H9 (cell line): ENCODE data around the gene COQ8A. TPM values are rescaled to one million over a fixed set of nuclear protein-coding genes. Genes with fewer than 3 reads are reported as not detected.
A peak's percentile ranks its signal among the peaks of the same experiment; 100 is the strongest.

Experiments used
- DNase-seq: peaks from one replicate; pipeline ENCODE4 v3.0.0-alpha.2; 2017
- H2AFZ ChIP-seq: one replicate; pipeline ENCODE4 v1.6.1; 2013; ENCODE audit warnings: mild to moderate bottlenecking, low read length, control low read depth, moderate library complexity
- H2AK5ac ChIP-seq: 2 replicates; pipeline ENCODE4 v1.6.1; 2013; ENCODE audit warnings: low read length, control low read depth, mixed read lengths; ENCODE audit not compliant: insufficient read length
- H2BK120ac ChIP-seq: one replicate; pipeline ENCODE4 v1.6.1; 2013; ENCODE audit warnings: low read depth, mild to moderate bottlenecking, low read length, control low read depth, inconsistent platforms; ENCODE audit not compliant: poor library complexity, severe bottlenecking
- H2BK12ac ChIP-seq: 2 replicates; pipeline ENCODE4 v1.6.1; 2013; ENCODE audit warnings: low read length, control low read depth, mixed read lengths, low read depth; ENCODE audit not compliant: insufficient read length
- H2BK15ac ChIP-seq: 2 replicates; pipeline ENCODE4 v1.6.1; 2013; ENCODE audit warnings: low read depth, low read length, control low read depth
- H2BK20ac ChIP-seq: one replicate; pipeline ENCODE4 v1.6.1; 2013; ENCODE audit warnings: low read depth, mild to moderate bottlenecking, low read length, control low read depth, inconsistent platforms; ENCODE audit not compliant: poor library complexity, severe bottlenecking
- H2BK5ac ChIP-seq: 2 replicates; pipeline ENCODE4 v1.6.1; 2013; ENCODE audit warnings: low read length, control low read depth, mixed read lengths; ENCODE audit not compliant: insufficient read length
- H3K14ac ChIP-seq: 2 replicates; pipeline ENCODE4 v1.6.1; 2013; ENCODE audit warnings: low read length, control low read depth; ENCODE audit not compliant: insufficient read depth
- H3K18ac ChIP-seq: 2 replicates; pipeline ENCODE4 v1.6.1; 2013; ENCODE audit warnings: low read depth, mild to moderate bottlenecking, mixed read lengths, low read length, control low read depth; ENCODE audit not compliant: insufficient read length
- H3K23ac ChIP-seq: 2 replicates; pipeline ENCODE4 v1.6.1; 2013; ENCODE audit warnings: low read length, control low read depth, mixed read lengths, low read depth; ENCODE audit not compliant: insufficient read length
- H3K23me2 ChIP-seq: 2 replicates; pipeline ENCODE4 v1.6.1; 2013; ENCODE audit warnings: low read depth, mild to moderate bottlenecking, mixed read lengths, low read length, control low read depth; ENCODE audit not compliant: insufficient read length, poor library complexity, severe bottlenecking
- H3K27ac ChIP-seq: 2 replicates; pipeline ENCODE4 v1.5.1; 2013; ENCODE audit warnings: low read length, control low read depth, mixed read lengths, low read depth; ENCODE audit not compliant: insufficient read length
- H3K27me3 ChIP-seq: 2 replicates; pipeline ENCODE4 v1.6.1; 2013; ENCODE audit warnings: low read length, control low read depth, inconsistent platforms; ENCODE audit not compliant: insufficient read depth
- H3K4ac ChIP-seq: 2 replicates; pipeline ENCODE4 v1.6.1; 2013; ENCODE audit warnings: low read depth, mild to moderate bottlenecking, control low read depth, inconsistent platforms, low read length, moderate library complexity
- H3K4me1 ChIP-seq: 2 replicates; pipeline ENCODE4 v1.6.1; 2013; ENCODE audit warnings: low read length, control low read depth, inconsistent platforms; ENCODE audit not compliant: insufficient read depth
- H3K4me2 ChIP-seq: 2 replicates; pipeline ENCODE4 v1.6.1; 2013; ENCODE audit warnings: low read length, control low read depth, mixed read lengths; ENCODE audit not compliant: insufficient read length, insufficient read depth
- H3K56ac ChIP-seq: 2 replicates; pipeline ENCODE4 v1.6.1; 2013; ENCODE audit warnings: low read depth, mild to moderate bottlenecking, mixed read lengths, low read length, control low read depth; ENCODE audit not compliant: insufficient read length
- H3K79me1 ChIP-seq: 2 replicates; pipeline ENCODE4 v1.6.1; 2013; ENCODE audit warnings: low read depth, mild to moderate bottlenecking, moderate library complexity, low read length, control low read depth, inconsistent platforms; ENCODE audit not compliant: insufficient read depth, poor library complexity, severe bottlenecking
- H3K79me2 ChIP-seq: 2 replicates; pipeline ENCODE4 v1.6.1; 2013; ENCODE audit warnings: low read length, control low read depth, inconsistent platforms; ENCODE audit not compliant: insufficient read depth
- H3K9ac ChIP-seq: 2 replicates; pipeline ENCODE4 v1.6.1; 2013; ENCODE audit warnings: low read length, control low read depth, mixed read lengths; ENCODE audit not compliant: insufficient read length; ENCODE audit errors: extremely low read depth
- H3K9me3 ChIP-seq: one replicate; pipeline ENCODE4 v1.6.1; 2013; ENCODE audit warnings: low read depth, low read length, inconsistent platforms; ENCODE audit not compliant: control insufficient read depth
- H3T11ph ChIP-seq: one replicate; pipeline ENCODE4 v1.6.1; 2013; ENCODE audit warnings: mild to moderate bottlenecking, low read length, control low read depth, inconsistent platforms
- H4K20me1 ChIP-seq: one replicate; pipeline ENCODE4 v1.6.1; 2013; ENCODE audit not compliant: control insufficient read depth, insufficient read length, insufficient read depth
- H4K5ac ChIP-seq: 2 replicates; pipeline ENCODE4 v1.6.1; 2013; ENCODE audit warnings: low read depth, mild to moderate bottlenecking, mixed read lengths, low read length, control low read depth; ENCODE audit not compliant: insufficient read length
- H4K8ac ChIP-seq: replicated peaks from 2 replicates; pipeline ENCODE4 v1.6.1; 2013; ENCODE audit warnings: low read length, control low read depth, mixed read lengths, low read depth; ENCODE audit not compliant: insufficient read length
- H4K91ac ChIP-seq: 2 replicates; pipeline ENCODE4 v1.6.1; 2013; ENCODE audit warnings: low read depth, mild to moderate bottlenecking, moderate library complexity, mixed read lengths, low read length, control low read depth; ENCODE audit not compliant: insufficient read length
- H3K27ac Mint-ChIP-seq, 3 experiments: 2 replicates in 2 of 3; 3 replicates in 1 of 3; pipeline ENCODE4 v1.8.0; 2020 to 2021; ENCODE audit warnings: mixed read lengths in 3 of 3, mild to moderate bottlenecking in 1 of 3, moderate library complexity in 1 of 3
- H3K27me3 Mint-ChIP-seq: 2 replicates; pipeline ENCODE4 v1.8.0; 2021; ENCODE audit warnings: low read depth, mild to moderate bottlenecking, moderate library complexity, mixed read lengths
- H3K36me3 Mint-ChIP-seq, 3 experiments: 2 replicates in 2 of 3; 3 replicates in 1 of 3; pipeline ENCODE4 v1.8.0; 2020 to 2021; ENCODE audit warnings: low read depth in 3 of 3, mixed read lengths in 3 of 3; ENCODE audit not compliant: insufficient read depth in 1 of 3
- H3K4me1 Mint-ChIP-seq, 2 experiments: 2 replicates each; pipeline ENCODE4 v1.8.0; 2020; ENCODE audit warnings: mixed read lengths in 2 of 2
- H3K4me3 Mint-ChIP-seq, 2 experiments: 2 replicates in 1 of 2; 3 replicates in 1 of 2; pipeline ENCODE4 v1.8.0; 2020 to 2021; ENCODE audit warnings: mild to moderate bottlenecking in 2 of 2, mixed read lengths in 2 of 2, moderate library complexity in 1 of 2
- H3K9me3 Mint-ChIP-seq, 2 experiments: 2 replicates in 1 of 2; 3 replicates in 1 of 2; pipeline ENCODE4 v1.8.0; 2020; ENCODE audit warnings: mild to moderate bottlenecking in 2 of 2, mixed read lengths in 2 of 2, moderate library complexity in 1 of 2
- CTCF ChIP-seq: fragments of 200-600 bp; sonication (generic); conservative IDR thresholded peaks from 3 replicates; pipeline ENCODE4 v1.8.0; 2021; ENCODE audit warnings: antibody characterized with exemption, mild to moderate bottlenecking
- WGBS: extraction: QIAGEN DNeasy Blood & Tissue Kit; methylation state at CpG from one replicate; pipeline ENCODE4 v1.1.7; 2013; ENCODE audit warnings: missing lambda C conversion rate, low lambda C conversion rate, mixed read lengths; ENCODE audit not compliant: insufficient read length; ENCODE audit errors: extremely low coverage; 5-methylcytosine and 5-hydroxymethylcytosine counted together
- total RNA-seq: library from RNA; stranded (reverse); gene quantifications from 2 replicates; pipeline ENCODE4 v1.2.1, GENCODE V29; 2021

Gene COQ8A
- total RNA-seq, 1 experiment from 2014 or later = 26.0 TPM

GRCh38 chr1:226950871-226951270 is 10.8 kb downstream of the COQ8A start:
- Histone ChIP-seq H2BK15ac (no peak overlapping the region), H3T11ph (no peak overlapping the region), H3K4me1 (no peaks in the 10 kb centered on the region; the same call in 1 of the 2 replicates), H3K9ac (no peak overlapping the region), H3K79me2 (no peaks in the 10 kb centered on the region), H3K4me2 (no peak overlapping the region), H2BK120ac (no peak overlapping the region), H3K79me1 (peaks cover 5% of the 10 kb centered on the region), H2AFZ (no peak overlapping the region), H3K18ac (no peak overlapping the region), H2BK20ac (no peak overlapping the region), H3K9me3 (no peaks in the 10 kb centered on the region), H3K27ac (no peak overlapping the region), H3K23ac (no peak overlapping the region), H4K91ac (no peak overlapping the region), H4K8ac (no peak overlapping the region), H3K56ac (no peak overlapping the region), H4K20me1 (no peaks in the 10 kb centered on the region), H2AK5ac (no peak overlapping the region), H3K4ac (no peak overlapping the region), H3K14ac (no peak overlapping the region), H3K23me2 (no peaks in the 10 kb centered on the region), H2BK5ac (no peak overlapping the region), H2BK12ac (no peak overlapping the region), H3K27me3 (no peaks in the 10 kb centered on the region), H4K5ac (no peak overlapping the region)
- H3K36me3 Mint-ChIP-seq = peaks cover 4 to 16% (median 15%) of the 10 kb centered on the region in 3 experiments
- H3K9me3 Mint-ChIP-seq = peaks cover 5 to 16% of the 10 kb centered on the region in 2 experiments
- no CpG with 5 or more reads among the region's 6 CpGs for WGBS
- DNase-seq = no peak
- H3K4me3 Mint-ChIP-seq = no peak overlapping the region
- no peak for TF ChIP-seq CTCF
- peak overlapping the region in 2 of 3 experiments; percentile 34 to 57; a peak in 2 of 7 replicates for H3K27ac Mint-ChIP-seq
- peaks cover 2% of the 10 kb centered on the region; the same call in 1 of the 2 replicates for H3K27me3 Mint-ChIP-seq
- peaks cover 18 to 31% of the 10 kb centered on the region in 2 experiments for H3K4me1 Mint-ChIP-seq
